ENCODE data around the gene ALKBH4.

DNA sequence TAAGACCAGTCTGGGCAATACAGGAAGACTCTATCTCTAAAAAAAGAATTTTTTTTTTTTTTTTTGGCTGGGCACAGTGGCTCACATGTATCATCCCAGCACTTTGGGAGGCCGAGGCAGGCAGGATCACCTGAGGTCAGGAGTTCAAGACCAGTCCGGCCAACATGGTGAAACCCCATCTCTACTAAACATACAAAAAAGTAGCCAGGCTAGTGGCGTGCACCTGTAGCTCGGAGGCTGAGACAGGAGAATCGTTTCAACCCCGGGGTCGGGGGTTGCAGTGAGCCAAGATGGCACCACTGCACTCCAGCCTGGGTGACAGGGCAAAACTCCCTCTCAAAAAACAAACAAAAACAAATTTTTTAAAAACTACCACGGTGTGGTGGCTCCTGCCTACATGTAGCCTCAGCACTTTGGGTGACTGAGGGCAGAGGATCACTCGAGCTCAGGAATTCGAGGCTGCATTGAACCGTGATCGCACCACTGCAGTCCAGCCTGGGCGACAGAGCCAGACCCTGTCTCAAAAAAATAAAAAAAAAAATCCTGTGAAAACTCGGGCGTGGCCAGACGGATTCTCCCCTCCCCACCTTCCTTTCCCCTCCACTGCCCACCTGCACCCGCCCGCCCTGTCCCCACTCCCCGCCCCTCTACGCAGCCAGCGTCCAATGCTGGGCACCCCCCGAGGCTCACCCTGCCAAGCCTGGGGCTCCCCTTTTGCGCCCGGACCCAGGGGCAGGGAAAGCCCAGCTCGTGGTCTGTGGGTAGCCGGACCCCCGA, 32.0 kb downstream of the ALKBH4 start:
- TF ChIP-seq, protein P1, sequence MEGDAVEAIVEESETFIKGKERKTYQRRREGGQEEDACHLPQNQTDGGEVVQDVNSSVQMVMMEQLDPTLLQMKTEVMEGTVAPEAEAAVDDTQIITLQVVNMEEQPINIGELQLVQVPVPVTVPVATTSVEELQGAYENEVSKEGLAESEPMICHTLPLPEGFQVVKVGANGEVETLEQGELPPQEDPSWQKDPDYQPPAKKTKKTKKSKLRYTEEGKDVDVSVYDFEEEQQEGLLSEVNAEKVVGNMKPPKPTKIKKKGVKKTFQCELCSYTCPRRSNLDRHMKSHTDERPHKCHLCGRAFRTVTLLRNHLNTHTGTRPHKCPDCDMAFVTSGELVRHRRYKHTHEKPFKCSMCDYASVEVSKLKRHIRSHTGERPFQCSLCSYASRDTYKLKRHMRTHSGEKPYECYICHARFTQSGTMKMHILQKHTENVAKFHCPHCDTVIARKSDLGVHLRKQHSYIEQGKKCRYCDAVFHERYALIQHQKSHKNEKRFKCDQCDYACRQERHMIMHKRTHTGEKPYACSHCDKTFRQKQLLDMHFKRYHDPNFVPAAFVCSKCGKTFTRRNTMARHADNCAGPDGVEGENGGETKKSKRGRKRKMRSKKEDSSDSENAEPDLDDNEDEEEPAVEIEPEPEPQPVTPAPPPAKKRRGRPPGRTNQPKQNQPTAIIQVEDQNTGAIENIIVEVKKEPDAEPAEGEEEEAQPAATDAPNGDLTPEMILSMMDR (IDR thresholded peaks at IDR 0.05; ENCODE audit: borderline replicate concordance, extremely low read depth, low read length, poor library complexity, severe bottlenecking), result no peak
- no peak for TF ChIP-seq EZH2 (IDR thresholded peaks at IDR 0.05; ENCODE audit: borderline replicate concordance, low read depth, low read length, severe bottlenecking)

Measured in DND-41 (cell line).